PFSK-1 (cell line): ENCODE data around the gene IL34.

Source experiments
- FOXP2 ChIP-seq: optimal IDR thresholded peaks from 2 replicates; pipeline ENCODE3; 2011; ENCODE audit warnings: borderline replicate concordance, control low read depth, inconsistent platforms; ENCODE audit not compliant: insufficient read depth; ENCODE audit errors: extremely low read length, extremely low read depth
- POLR2AphosphoS5 ChIP-seq: IDR thresholded peaks from 2 replicates; pipeline ENCODE4 v1.6.1; 2012; ENCODE audit warnings: low read depth, mild to moderate bottlenecking, control low read depth, low read length, moderate library complexity
- SIN3A ChIP-seq: IDR thresholded peaks from 2 replicates; pipeline ENCODE4 v1.6.1; 2012; ENCODE audit warnings: mild to moderate bottlenecking, low read length, moderate library complexity, borderline replicate concordance; ENCODE audit not compliant: insufficient read depth
- TF ChIP-seq, protein P1 (sequence below), 2 experiments: IDR thresholded peaks; 2 replicates each; pipeline versions ENCODE4 v1.6.1 to v1.8.0; 2011 to 2012; ENCODE audit warnings: low read depth in 2 of 2, low read length in 2 of 2, control low read depth in 1 of 2, inconsistent platforms in 1 of 2, mild to moderate bottlenecking in 1 of 2, moderate library complexity in 1 of 2; ENCODE audit not compliant: insufficient read depth in 1 of 2

DNA sequence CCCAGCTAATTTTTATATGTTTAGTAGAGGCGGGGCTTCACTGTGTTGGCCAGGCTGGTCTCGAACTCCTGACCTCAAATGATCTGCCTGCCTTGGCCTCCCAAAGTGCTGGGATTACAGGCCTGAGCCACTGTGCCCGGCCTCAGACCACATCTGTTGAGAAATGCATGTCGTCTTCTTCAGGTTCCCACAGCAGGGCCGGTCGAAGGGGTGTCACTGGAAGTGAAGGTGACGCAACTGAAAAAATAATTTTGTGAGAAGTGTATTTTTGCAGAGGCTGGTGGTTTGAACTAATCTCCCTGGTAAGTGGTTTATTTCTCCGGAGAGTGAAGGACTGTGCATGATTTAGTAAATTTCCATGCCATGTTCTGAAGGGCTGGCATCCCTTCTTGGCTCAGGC, 33.4 kb upstream of the IL34 start:
- TF ChIP-seq SIN3A = no peak
- no peak for TF ChIP-seq POLR2AphosphoS5
- no peak for TF ChIP-seq FOXP2
- TF ChIP-seq, protein P1, sequence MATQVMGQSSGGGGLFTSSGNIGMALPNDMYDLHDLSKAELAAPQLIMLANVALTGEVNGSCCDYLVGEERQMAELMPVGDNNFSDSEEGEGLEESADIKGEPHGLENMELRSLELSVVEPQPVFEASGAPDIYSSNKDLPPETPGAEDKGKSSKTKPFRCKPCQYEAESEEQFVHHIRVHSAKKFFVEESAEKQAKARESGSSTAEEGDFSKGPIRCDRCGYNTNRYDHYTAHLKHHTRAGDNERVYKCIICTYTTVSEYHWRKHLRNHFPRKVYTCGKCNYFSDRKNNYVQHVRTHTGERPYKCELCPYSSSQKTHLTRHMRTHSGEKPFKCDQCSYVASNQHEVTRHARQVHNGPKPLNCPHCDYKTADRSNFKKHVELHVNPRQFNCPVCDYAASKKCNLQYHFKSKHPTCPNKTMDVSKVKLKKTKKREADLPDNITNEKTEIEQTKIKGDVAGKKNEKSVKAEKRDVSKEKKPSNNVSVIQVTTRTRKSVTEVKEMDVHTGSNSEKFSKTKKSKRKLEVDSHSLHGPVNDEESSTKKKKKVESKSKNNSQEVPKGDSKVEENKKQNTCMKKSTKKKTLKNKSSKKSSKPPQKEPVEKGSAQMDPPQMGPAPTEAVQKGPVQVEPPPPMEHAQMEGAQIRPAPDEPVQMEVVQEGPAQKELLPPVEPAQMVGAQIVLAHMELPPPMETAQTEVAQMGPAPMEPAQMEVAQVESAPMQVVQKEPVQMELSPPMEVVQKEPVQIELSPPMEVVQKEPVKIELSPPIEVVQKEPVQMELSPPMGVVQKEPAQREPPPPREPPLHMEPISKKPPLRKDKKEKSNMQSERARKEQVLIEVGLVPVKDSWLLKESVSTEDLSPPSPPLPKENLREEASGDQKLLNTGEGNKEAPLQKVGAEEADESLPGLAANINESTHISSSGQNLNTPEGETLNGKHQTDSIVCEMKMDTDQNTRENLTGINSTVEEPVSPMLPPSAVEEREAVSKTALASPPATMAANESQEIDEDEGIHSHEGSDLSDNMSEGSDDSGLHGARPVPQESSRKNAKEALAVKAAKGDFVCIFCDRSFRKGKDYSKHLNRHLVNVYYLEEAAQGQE (IDR thresholded peaks at IDR 0.05; ENCODE audit: insufficient read depth in 1 of 2, low read depth in 2 of 2, low read length in 2 of 2) = no peak
